C4-2B (cell line): ENCODE results near the gene GRIN2D.

ENCODE experiments used
- CTCF ChIP-seq: fragments of 450-650 bp; conservative IDR thresholded peaks from 2 replicates; pipeline ENCODE4 v1.5.1; 2017; ENCODE audit warnings: mild to moderate bottlenecking
- ZFX ChIP-seq: fragments of 450-650 bp; IDR thresholded peaks from 2 replicates; pipeline ENCODE4 v1.6.1; 2017

GRCh38 chr19:48395170-48395455 lies 1.6 kb downstream of the GRIN2D start:
- TF ChIP-seq CTCF (no peak), ZFX (no peak)
